K562 (cell line): ENCODE results near the gene DNAJB4. TPM values are rescaled to one million over a fixed set of nuclear protein-coding genes. Genes with fewer than 3 reads are reported as not detected.

Source experiments
- ATAC-seq: fragments of 200-7000 bp; cut with Tn5 transposase; 3 replicates; pipeline ENCODE4 v1.9.1; 2020; ENCODE audit warnings: moderate library complexity
- BruUV-seq: library from RNA; stranded (reverse); fragments of 400-500 nt; replicated peaks from 2 replicates; lab custom pipeline; 2021; lab: Mats Ljungman, UMichigan
- CTCF ChIA-PET: fragments of 300-600 bp; formaldehyde crosslinking; extraction: SDS; loops from one replicate; lab custom pipeline; 2021; ENCODE audit warnings: low intra/inter-chr PET ratio; lab: Yijun Ruan, JAX
- POLR2A ChIA-PET: fragments of 300-600, 350-650 bp; sonication (Branson Sonifier 250); formaldehyde crosslinking; extraction: SDS; loops from one replicate; lab custom pipeline; 2021; ENCODE audit warnings: antibody characterized with exemption, inconsistent platforms; lab: Yijun Ruan, JAX
- DNase-seq, 4 experiments: peaks; one replicate each; pipeline versions ENCODE4 v3.0.0 to v3.0.0-alpha.2; 2011 to 2018; ENCODE audit warnings: low spot score in 3 of 4, mixed read lengths in 3 of 4; ENCODE audit errors: extremely low read depth in 1 of 4
- FAIRE-seq: peaks from 2 replicates; lab custom pipeline; 2011; peaks lifted over from hg19 to GRCh38; lab: Jason Lieb, UNC
- H2AFZ ChIP-seq: 2 replicates; pipeline ENCODE4 v1.6.0; 2011; ENCODE audit warnings: low read depth, low read length, control low read depth, inconsistent platforms
- H3K27ac ChIP-seq: fragments of 200-600 bp; 3 replicates; pipeline ENCODE4 v1.8.0; 2011; ENCODE audit warnings: low read depth, mild to moderate bottlenecking, control low read depth, inconsistent platforms, low read length, moderate library complexity, mixed read lengths; ENCODE audit errors: extremely low read depth
- H3K27me3 ChIP-seq, 2 experiments: fragments of 300-600 bp in 1 of 2; 2 replicates in 1 of 2; 3 replicates in 1 of 2; pipeline versions ENCODE4 v1.6.0 to v1.8.0; 2011; ENCODE audit warnings: inconsistent platforms in 2 of 2, low read length in 2 of 2, mild to moderate bottlenecking in 1 of 2, mixed read lengths in 1 of 2, moderate library complexity in 1 of 2; ENCODE audit not compliant: control insufficient read depth in 2 of 2, insufficient read depth in 2 of 2
- H3K36me3 ChIP-seq: fragments of 300-600 bp; 3 replicates; pipeline ENCODE4 v1.8.0; 2011; ENCODE audit warnings: mild to moderate bottlenecking, low read length, inconsistent platforms; ENCODE audit not compliant: control insufficient read depth, insufficient read depth
- H3K4me1 ChIP-seq, 2 experiments: fragments of 200-600 bp in 1 of 2; replicated peaks in 1 of 2; 2 replicates in 1 of 2; 3 replicates in 1 of 2; pipeline versions ENCODE4 v1.5.1 to v1.8.0; 2011; ENCODE audit warnings: inconsistent platforms in 2 of 2, low read length in 2 of 2, mild to moderate bottlenecking in 1 of 2, mixed read lengths in 1 of 2, moderate library complexity in 1 of 2; ENCODE audit not compliant: control insufficient read depth in 2 of 2, insufficient read depth in 2 of 2
- H3K4me2 ChIP-seq: 2 replicates; pipeline ENCODE4 v1.6.1; 2011; ENCODE audit warnings: low read length, control low read depth, inconsistent platforms, mixed read lengths; ENCODE audit not compliant: insufficient read depth
- H3K4me3 ChIP-seq: fragments of 200-600 bp; sonication (generic), shearing (Covaris generic); 2 replicates; pipeline ENCODE4 v1.5.1; 2016; ENCODE audit warnings: control low read depth, inconsistent platforms
- H3K79me2 ChIP-seq: fragments of 200-600 bp; 3 replicates; pipeline ENCODE4 v1.8.0; 2011; ENCODE audit warnings: low read length, inconsistent platforms; ENCODE audit not compliant: control insufficient read depth, insufficient read depth
- H3K9ac ChIP-seq, 2 experiments: 2 replicates each; pipeline versions ENCODE4 v1.6.0 to v1.6.1; 2011; ENCODE audit warnings: low read depth in 2 of 2, low read length in 2 of 2, control low read depth in 1 of 2, inconsistent platforms in 1 of 2, mild to moderate bottlenecking in 1 of 2, mixed read lengths in 1 of 2; ENCODE audit not compliant: insufficient read depth in 1 of 2
- H3K9me1 ChIP-seq: one replicate; pipeline ENCODE4 v1.6.0; 2011; ENCODE audit warnings: inconsistent platforms, mild to moderate bottlenecking, low read length, moderate library complexity; ENCODE audit not compliant: control insufficient read depth, insufficient read depth
- H3K9me3 ChIP-seq: replicated peaks from 2 replicates; pipeline ENCODE4 v1.5.1; 2011; ENCODE audit warnings: low read depth, low read length, inconsistent platforms; ENCODE audit not compliant: control insufficient read depth, insufficient read depth
- H4K20me1 ChIP-seq: replicated peaks from 2 replicates; pipeline ENCODE4 v1.6.1; 2011; ENCODE audit warnings: low read length, inconsistent platforms, mixed read lengths; ENCODE audit not compliant: control insufficient read depth, insufficient read depth
- CBX3 ChIP-seq, 2 experiments: IDR thresholded peaks; 1 replicate in 1 of 2; 2 replicates in 1 of 2; pipeline ENCODE4 v1.6.1; 2012; ENCODE audit warnings: inconsistent platforms in 2 of 2, low read length in 2 of 2, borderline replicate concordance in 1 of 2, control low read depth in 1 of 2
- DACH1 ChIP-seq: fragments of 450-650 bp; IDR thresholded peaks from 2 replicates; pipeline ENCODE4 v1.6.1; 2018; ENCODE audit not compliant: partially characterized antibody
- MXI1 ChIP-seq: IDR thresholded peaks from 2 replicates; pipeline ENCODE4 v1.6.1; 2011; ENCODE audit warnings: low read depth, mild to moderate bottlenecking, improper control_type of control experiment, low read length
- MYNN ChIP-seq, 2 experiments: sonication (generic); formaldehyde crosslinking in 1 of 2; IDR thresholded peaks; 2 replicates each; pipeline versions ENCODE4 v1.5.0 to v1.6.1; 2016 to 2020; ENCODE audit warnings: antibody characterized with exemption in 1 of 2, missing genetic modification reagents in 1 of 2
- NFYB ChIP-seq: IDR thresholded peaks from 2 replicates; pipeline ENCODE4 v1.6.1; 2011; ENCODE audit warnings: mild to moderate bottlenecking, moderate library complexity; ENCODE audit not compliant: insufficient read length; ENCODE audit errors: extremely low read depth
- ZNF41 ChIP-seq: fragments of 250-450 bp; sonication (Bioruptor Pico); conservative IDR thresholded peaks from 2 replicates; pipeline ENCODE4 v1.4.0; 2020; ENCODE audit warnings: mild to moderate bottlenecking
- ZNF79 ChIP-seq: fragments of 250-450 bp; sonication (Bioruptor Pico); IDR thresholded peaks from 2 replicates; pipeline ENCODE4 v1.4.0; 2020; ENCODE audit warnings: low read depth, mild to moderate bottlenecking, moderate library complexity
- WGBS: fragments of 100-300 bp; shearing (Covaris generic); methylation state at CpG from one replicate; pipeline ENCODE4 v1.1.6; 2016; ENCODE audit warnings: low coverage, mixed read lengths; ENCODE audit not compliant: insufficient coverage; ENCODE audit errors: missing lambda C conversion rate; 5-methylcytosine and 5-hydroxymethylcytosine counted together
- in situ Hi-C: fragments of 300-500 bp; cut with MboI; formaldehyde crosslinking; loops from 4 replicates; pipeline ENCODE4 v1.15.0; 2018; ENCODE audit warnings: inconsistent platforms, mixed read lengths
- intact Hi-C: fragments of 100-400 bp; cut with micrococcal nuclease; formaldehyde crosslinking; loops from 2 replicates; pipeline ENCODE4 v1.14.2; 2022
- polyA plus RNA-seq, 8 experiments: library from polyadenylated mRNA; depleted of rRNA in 4 of 8; stranded (reverse) in 5 of 8; unstranded in 3 of 8; fragments of >200 nt; fragmentation: Nextera tagmentation in 2 of 8; fragmentation: Illumina TruSeq in 1 of 8; extraction: Ambion mirVana in 2 of 8; extraction: Trizol in 1 of 8; gene quantifications; 2 replicates each; pipeline versions ENCODE4 v1.2.1 to v1.2.3, GENCODE V29; 2011 to 2014; ENCODE audit warnings: inconsistent platforms in 1 of 8, missing spikeins in 1 of 8
- total RNA-seq, 7 experiments: library from RNA; depleted of rRNA in 6 of 7; stranded (reverse); fragments of >200 nt in 6 of 7; fragmentation: Illumina TruSeq in 2 of 7; extraction: Trizol in 2 of 7; gene quantifications; 2 replicates each; pipeline versions ENCODE4 v1.2.1 to v1.2.3, GENCODE V29; 2011 to 2021; ENCODE audit warnings: low replicate concordance in 1 of 7
- TF ChIP-seq, protein P1 (sequence below): sonication (generic); formaldehyde crosslinking; IDR thresholded peaks from 2 replicates; pipeline ENCODE4 v1.4.0; 2020; ENCODE audit warnings: mild to moderate bottlenecking, missing genetic modification reagents
- TF ChIP-seq, protein P2 (sequence below): fragments of 250-450 bp; sonication (Bioruptor Pico); IDR thresholded peaks from 2 replicates; pipeline ENCODE4 v1.5.0; 2021; ENCODE audit warnings: mild to moderate bottlenecking, moderate library complexity
- TF ChIP-seq, protein P3 (sequence below): fragments of 450-650 bp; IDR thresholded peaks from 2 replicates; pipeline ENCODE4 v1.6.1; 2016; ENCODE audit warnings: mild to moderate bottlenecking

The DNAJB4 gene
- total and polyA plus RNA-seq, 9 of the 15 experiments (the other 6 are each of a cell fraction or from before 2014, with no cell fraction given): 8.5 to 27.7 (median 19.8) TPM

DNA sequence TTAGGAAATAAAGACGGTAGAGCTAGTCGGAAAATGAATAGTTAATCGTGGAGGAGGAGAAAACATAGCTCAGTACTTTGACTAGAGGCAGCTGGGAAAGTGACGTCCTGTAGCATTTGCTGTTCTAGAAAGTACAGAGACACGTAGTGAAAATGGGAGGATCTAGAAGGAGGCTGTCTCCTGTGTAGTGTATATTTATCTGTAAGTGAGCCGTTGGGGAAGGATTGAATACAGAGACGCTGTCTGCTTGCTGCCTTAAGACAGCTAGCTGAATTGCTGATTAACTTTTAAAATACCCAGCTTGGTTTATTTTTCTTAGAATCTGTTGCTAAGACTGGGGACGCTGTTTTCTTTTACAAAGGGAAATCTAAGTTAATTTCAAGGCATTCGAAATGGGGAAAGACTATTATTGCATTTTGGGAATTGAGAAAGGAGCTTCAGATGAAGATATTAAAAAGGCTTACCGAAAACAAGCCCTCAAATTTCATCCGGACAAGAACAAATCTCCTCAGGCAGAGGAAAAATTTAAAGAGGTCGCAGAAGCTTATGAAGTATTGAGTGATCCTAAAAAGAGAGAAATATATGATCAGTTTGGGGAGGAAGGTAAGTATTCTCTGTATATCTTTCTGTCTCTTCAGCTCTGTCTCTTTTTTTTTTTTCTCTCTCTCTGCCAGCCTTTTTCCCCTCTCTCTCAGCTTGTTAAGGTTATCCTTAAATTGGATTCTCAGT is at the start of gene DNAJB4 (continued):
- TF ChIP-seq CBX3 (IDR thresholded peaks at IDR 0.05; ENCODE audit: borderline replicate concordance in 1 of 2, low read length in 2 of 2) (no peak), ZNF79 (CRISPR knock-in tag) (no peak)

DNA sequence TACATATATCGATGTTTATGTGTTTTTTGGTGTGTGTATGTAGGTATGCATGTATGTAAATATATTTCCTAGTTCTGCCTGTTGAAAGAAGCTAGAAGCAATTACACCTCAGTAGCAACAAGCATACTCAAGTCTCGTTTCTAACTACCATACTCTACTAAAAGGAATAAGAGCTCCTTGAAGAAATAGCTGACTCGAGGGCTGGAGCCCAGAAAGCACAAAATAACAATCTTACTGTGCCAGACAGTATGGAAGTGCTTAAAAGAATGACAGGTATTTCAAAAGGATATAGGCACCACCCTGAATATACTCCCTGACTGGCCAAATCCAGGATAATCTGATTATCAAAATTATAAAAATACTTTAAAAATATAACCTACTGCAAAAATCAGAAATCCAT is 49.0 kb upstream of the DNAJB4 start:
- H3K4me2 ChIP-seq: no peak overlapping the region
- 90% methylated on average over 3 of the region's 3 CpGs for WGBS
- no peaks in the 10 kb centered on the region for H3K4me1 ChIP-seq
- no peak overlapping the region for H2AFZ ChIP-seq
- H3K79me2 ChIP-seq: peaks cover 22% of the 10 kb centered on the region; the same call in 2 of the 3 replicates
- ATAC-seq (no peak), FAIRE-seq (no peak), DNase-seq (no peak)
- no peak overlapping the region for H3K4me3 ChIP-seq
- H3K9me3 ChIP-seq: no peaks in the 10 kb centered on the region
- BruUV-seq: no TSS peak
- H3K27me3 ChIP-seq: no peaks in the 10 kb centered on the region
- H3K9ac ChIP-seq: no peak overlapping the region
- TF ChIP-seq, protein P1, sequence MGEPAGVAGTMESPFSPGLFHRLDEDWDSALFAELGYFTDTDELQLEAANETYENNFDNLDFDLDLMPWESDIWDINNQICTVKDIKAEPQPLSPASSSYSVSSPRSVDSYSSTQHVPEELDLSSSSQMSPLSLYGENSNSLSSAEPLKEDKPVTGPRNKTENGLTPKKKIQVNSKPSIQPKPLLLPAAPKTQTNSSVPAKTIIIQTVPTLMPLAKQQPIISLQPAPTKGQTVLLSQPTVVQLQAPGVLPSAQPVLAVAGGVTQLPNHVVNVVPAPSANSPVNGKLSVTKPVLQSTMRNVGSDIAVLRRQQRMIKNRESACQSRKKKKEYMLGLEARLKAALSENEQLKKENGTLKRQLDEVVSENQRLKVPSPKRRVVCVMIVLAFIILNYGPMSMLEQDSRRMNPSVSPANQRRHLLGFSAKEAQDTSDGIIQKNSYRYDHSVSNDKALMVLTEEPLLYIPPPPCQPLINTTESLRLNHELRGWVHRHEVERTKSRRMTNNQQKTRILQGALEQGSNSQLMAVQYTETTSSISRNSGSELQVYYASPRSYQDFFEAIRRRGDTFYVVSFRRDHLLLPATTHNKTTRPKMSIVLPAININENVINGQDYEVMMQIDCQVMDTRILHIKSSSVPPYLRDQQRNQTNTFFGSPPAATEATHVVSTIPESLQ (CRISPR knock-in tag): no peak
- TF ChIP-seq NFYB: no peak
- TF ChIP-seq, protein P2, sequence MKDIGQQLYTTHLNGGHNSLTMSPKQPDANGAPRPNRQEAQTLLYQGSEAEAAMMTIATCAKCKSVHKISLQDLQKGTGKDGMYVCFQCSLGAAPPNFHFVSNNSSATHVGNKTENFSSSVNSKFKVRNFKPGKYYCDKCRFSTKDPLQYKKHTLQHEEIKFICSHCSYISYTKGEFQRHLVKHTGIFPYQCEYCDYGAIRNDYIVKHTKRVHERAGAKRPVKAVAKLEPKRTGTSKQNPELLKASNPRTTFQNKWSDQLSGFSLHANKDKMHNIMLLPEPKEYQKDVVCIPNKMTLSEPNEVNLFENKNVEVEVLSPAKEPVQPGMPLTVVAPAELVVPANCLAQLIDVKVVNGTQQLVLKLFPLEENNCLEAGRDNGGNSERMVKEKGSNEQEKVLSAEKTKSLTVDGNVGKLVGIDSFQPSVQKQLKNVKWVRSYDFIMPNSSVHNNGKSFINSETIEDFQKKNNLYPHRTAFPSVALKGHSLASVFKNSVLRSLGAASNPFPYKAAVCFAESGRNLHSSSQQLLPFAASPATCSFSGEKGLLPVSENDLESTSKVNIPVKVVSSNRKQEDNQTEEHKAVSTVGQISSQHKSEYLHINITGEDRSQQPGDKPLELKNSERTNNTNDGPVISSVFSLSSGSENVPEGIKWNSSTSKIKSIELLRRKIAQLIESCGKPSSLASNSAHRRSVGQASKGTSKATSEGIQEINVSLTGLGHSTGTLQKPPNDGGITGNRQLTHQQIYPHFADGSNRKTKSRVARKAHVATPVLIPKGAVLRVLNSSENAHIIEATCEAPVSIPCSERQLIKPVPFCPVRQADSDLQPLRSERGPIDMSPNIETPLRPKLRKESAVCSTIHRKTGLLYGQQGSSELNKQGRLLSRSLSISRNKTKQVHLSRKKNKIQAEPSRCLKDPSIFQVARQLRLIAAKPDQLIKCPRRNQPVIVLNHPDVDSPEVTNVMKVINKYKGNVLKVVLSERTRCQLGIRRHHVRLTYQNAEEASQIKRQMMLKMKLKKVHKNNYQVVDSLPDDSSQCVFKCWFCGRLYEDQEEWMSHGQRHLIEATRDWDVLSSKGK (CRISPR knock-in tag): no peak
- TF ChIP-seq ZNF41: no peak
- TF ChIP-seq, protein P3, sequence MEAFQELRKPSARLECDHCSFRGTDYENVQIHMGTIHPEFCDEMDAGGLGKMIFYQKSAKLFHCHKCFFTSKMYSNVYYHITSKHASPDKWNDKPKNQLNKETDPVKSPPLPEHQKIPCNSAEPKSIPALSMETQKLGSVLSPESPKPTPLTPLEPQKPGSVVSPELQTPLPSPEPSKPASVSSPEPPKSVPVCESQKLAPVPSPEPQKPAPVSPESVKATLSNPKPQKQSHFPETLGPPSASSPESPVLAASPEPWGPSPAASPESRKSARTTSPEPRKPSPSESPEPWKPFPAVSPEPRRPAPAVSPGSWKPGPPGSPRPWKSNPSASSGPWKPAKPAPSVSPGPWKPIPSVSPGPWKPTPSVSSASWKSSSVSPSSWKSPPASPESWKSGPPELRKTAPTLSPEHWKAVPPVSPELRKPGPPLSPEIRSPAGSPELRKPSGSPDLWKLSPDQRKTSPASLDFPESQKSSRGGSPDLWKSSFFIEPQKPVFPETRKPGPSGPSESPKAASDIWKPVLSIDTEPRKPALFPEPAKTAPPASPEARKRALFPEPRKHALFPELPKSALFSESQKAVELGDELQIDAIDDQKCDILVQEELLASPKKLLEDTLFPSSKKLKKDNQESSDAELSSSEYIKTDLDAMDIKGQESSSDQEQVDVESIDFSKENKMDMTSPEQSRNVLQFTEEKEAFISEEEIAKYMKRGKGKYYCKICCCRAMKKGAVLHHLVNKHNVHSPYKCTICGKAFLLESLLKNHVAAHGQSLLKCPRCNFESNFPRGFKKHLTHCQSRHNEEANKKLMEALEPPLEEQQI: no peak
- no peak for TF ChIP-seq MYNN (IDR thresholded peaks at IDR 0.05)
- no peak for TF ChIP-seq MYNN (CRISPR knock-in tag; IDR thresholded peaks at IDR 0.05)
- TF ChIP-seq DACH1: no peak
- TF ChIP-seq MXI1: no peak
- peaks cover 99% of the 10 kb centered on the region for H3K36me3 ChIP-seq
- ChIA-PET CTCF (no interaction called here), POLR2A (interaction anchor here (0.6 to 2.8 kb wide), 5 partner anchors 8 to 282 kb away, joined by 3 to 8 read pairs (median 7); no protein-coding TSS in a partner anchor)
- H3K27ac ChIP-seq: no peak overlapping the region
- no peaks in the 10 kb centered on the region for H3K9me1 ChIP-seq
- intact Hi-C loops (no loop called here), in situ Hi-C loops (no loop called here)
- H4K20me1 ChIP-seq: no peaks in the 10 kb centered on the region
